HepG2 (cell line): ENCODE results near the gene PLCXD1. TPM values are rescaled to one million over a fixed set of nuclear protein-coding genes. Genes with fewer than 3 reads are reported as not detected.

ENCODE experiments used
- BRD4 ChIP-seq: sonication (generic); formaldehyde crosslinking; IDR thresholded peaks from 2 replicates; pipeline ENCODE4 v1.4.0; 2020; ENCODE audit warnings: missing genetic modification reagents
- FOXA3 ChIP-seq: IDR thresholded peaks from 2 replicates; pipeline ENCODE4 v1.6.1; 2016; ENCODE audit warnings: missing genetic modification reagents, missing compliant biosample characterization
- FOXK1 ChIP-seq: sonication (generic); formaldehyde crosslinking; IDR thresholded peaks from 2 replicates; pipeline ENCODE4 v1.4.0; 2020; ENCODE audit warnings: low read depth, missing genetic modification reagents, borderline replicate concordance
- RXRB ChIP-seq: IDR thresholded peaks from 2 replicates; pipeline ENCODE4 v1.6.1; 2016; ENCODE audit warnings: borderline replicate concordance, missing genetic modification reagents, missing compliant biosample characterization
- SP1 ChIP-seq, 2 experiments: fragments of 450-650 bp in 1 of 2; sonication (generic) in 1 of 2; formaldehyde crosslinking in 1 of 2; IDR thresholded peaks; 2 replicates each; pipeline versions ENCODE4 v1.4.0 to v1.6.1; 2016 to 2020; ENCODE audit warnings: missing genetic modification reagents in 1 of 2
- TFE3 ChIP-seq: IDR thresholded peaks from 2 replicates; pipeline ENCODE4 v1.6.1; 2016
- ZBTB7B ChIP-seq: sonication (generic); formaldehyde crosslinking; IDR thresholded peaks from 2 replicates; pipeline ENCODE4 v1.4.0; 2020; ENCODE audit warnings: missing genetic modification reagents
- ZMAT3 ChIP-seq: sonication (generic); formaldehyde crosslinking; conservative IDR thresholded peaks from 2 replicates; pipeline ENCODE4 v1.7.0; 2021; ENCODE audit warnings: missing genetic modification reagents
- ZNF280B ChIP-seq: sonication (generic); formaldehyde crosslinking; IDR thresholded peaks from 2 replicates; pipeline ENCODE4 v1.5.0; 2020; ENCODE audit warnings: missing genetic modification reagents, mild to moderate bottlenecking, borderline replicate concordance
- ZNF333 ChIP-seq: sonication (generic); formaldehyde crosslinking; IDR thresholded peaks from 2 replicates; pipeline ENCODE4 v1.4.0; 2020; ENCODE audit warnings: mild to moderate bottlenecking, missing genetic modification reagents, borderline replicate concordance
- ZNF572 ChIP-seq: sonication (generic); formaldehyde crosslinking; IDR thresholded peaks from 2 replicates; pipeline ENCODE4 v1.5.1; 2020; ENCODE audit warnings: mild to moderate bottlenecking, missing genetic modification reagents
- ZNF770 ChIP-seq: sonication (generic); formaldehyde crosslinking; IDR thresholded peaks from 2 replicates; pipeline ENCODE4 v1.5.0; 2020; ENCODE audit warnings: mild to moderate bottlenecking, missing genetic modification reagents
- polyA plus RNA-seq, 8 experiments: library from polyadenylated mRNA; depleted of rRNA in 3 of 8; stranded (reverse) in 7 of 8; unstranded in 1 of 8; fragments of >200 nt; fragmentation: Illumina TruSeq in 4 of 8; extraction: Trizol in 4 of 8; gene quantifications; 2 replicates each; pipeline versions ENCODE4 v1.2.1 to v1.2.3, GENCODE V29; 2011 to 2016; ENCODE audit warnings: low read depth in 4 of 8, missing spikeins in 1 of 8, mixed read lengths in 1 of 8; ENCODE audit not compliant: insufficient read depth in 1 of 8
- total RNA-seq, 5 experiments: library from RNA; depleted of rRNA; stranded (reverse); fragments of >200 nt; fragmentation: Illumina TruSeq; extraction: Trizol; gene quantifications; 2 replicates each; pipeline ENCODE4 v1.2.3, GENCODE V29; 2016; ENCODE audit warnings: low read depth in 1 of 5
- TF ChIP-seq, protein P1 (sequence below): sonication (generic); formaldehyde crosslinking; IDR thresholded peaks from 2 replicates; pipeline ENCODE4 v1.5.1; 2020; ENCODE audit warnings: missing genetic modification reagents, mild to moderate bottlenecking, borderline replicate concordance
- TF ChIP-seq, protein P2 (sequence below): sonication (generic); formaldehyde crosslinking; IDR thresholded peaks from 2 replicates; pipeline ENCODE4 v1.4.0; 2020; ENCODE audit warnings: mild to moderate bottlenecking, missing genetic modification reagents
- TF ChIP-seq, protein P3 (sequence below), 2 experiments: IDR thresholded peaks; 2 replicates each; pipeline ENCODE4 v1.6.1; 2011 to 2012; ENCODE audit warnings: low read length in 2 of 2, borderline replicate concordance in 1 of 2, low read depth in 1 of 2, mild to moderate bottlenecking in 1 of 2, moderate library complexity in 1 of 2

Gene PLCXD1
- total and polyA plus RNA-seq, 2 of the 13 experiments (the other 11 are each of a cell fraction or from before 2014, with no cell fraction given) = 87.7 to 153 TPM

DNA sequence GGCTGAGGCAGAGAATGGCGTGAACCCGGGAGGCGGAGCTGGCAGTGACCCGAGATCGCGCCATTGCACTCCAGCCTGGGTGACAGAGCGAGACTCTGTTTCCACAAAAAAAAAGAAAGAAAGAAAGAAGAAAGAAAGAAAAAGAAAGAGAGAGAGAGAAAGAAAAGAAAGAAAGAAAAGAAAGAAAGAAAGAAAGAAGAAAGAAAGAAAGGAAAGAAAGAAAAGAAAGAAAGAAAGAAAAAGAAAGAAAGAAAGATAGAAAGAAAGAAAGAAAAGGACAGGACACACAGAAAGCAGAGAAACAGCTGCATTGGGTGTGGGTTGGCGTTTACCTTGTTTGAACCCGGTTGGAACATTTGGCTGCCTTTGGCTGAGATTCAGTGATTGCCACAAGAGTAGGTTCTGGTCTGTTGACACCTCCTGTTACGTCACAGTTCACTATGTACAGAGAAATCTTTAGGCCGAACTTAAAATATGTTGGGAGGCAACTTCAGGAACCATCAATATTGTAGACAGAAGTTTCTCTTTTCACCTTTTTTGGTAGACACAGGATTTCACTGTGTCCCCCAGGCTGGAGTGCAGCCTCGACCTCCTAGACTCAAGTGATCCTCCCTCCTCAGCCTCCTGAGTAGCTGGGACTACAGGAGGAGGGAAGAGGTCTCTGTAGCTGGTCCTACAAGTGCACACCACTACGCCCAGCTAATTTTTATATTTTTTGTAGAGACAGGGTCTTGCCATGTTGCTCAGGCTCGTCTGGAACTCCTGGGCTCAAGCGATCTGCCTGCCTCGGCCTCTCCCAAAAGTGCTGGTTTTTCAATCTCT lies 16.3 kb upstream of the PLCXD1 start (continued):
- 0 out of 2 replicates have a peak, but pooled peaks have one; percentile 12 for TF ChIP-seq TFE3 (CRISPR knock-in tag)
- TF ChIP-seq ZNF280B (CRISPR knock-in tag) = no peak
- no peak for TF ChIP-seq ZMAT3
- TF ChIP-seq ZNF333 (CRISPR knock-in tag) = no peak
- TF ChIP-seq, protein P1, sequence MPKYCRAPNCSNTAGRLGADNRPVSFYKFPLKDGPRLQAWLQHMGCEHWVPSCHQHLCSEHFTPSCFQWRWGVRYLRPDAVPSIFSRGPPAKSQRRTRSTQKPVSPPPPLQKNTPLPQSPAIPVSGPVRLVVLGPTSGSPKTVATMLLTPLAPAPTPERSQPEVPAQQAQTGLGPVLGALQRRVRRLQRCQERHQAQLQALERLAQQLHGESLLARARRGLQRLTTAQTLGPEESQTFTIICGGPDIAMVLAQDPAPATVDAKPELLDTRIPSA (CRISPR knock-in tag) = no peak
- TF ChIP-seq ZNF572 (CRISPR knock-in tag) = no peak
- TF ChIP-seq, protein P2, sequence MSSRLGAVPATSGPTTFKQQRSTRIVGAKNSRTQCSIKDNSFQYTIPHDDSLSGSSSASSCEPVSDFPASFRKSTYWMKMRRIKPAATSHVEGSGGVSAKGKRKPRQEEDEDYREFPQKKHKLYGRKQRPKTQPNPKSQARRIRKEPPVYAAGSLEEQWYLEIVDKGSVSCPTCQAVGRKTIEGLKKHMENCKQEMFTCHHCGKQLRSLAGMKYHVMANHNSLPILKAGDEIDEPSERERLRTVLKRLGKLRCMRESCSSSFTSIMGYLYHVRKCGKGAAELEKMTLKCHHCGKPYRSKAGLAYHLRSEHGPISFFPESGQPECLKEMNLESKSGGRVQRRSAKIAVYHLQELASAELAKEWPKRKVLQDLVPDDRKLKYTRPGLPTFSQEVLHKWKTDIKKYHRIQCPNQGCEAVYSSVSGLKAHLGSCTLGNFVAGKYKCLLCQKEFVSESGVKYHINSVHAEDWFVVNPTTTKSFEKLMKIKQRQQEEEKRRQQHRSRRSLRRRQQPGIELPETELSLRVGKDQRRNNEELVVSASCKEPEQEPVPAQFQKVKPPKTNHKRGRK (CRISPR knock-in tag) = peak; percentile 93
- TF ChIP-seq BRD4 = no peak
- peak; percentile 99 for TF ChIP-seq ZNF770 (CRISPR knock-in tag)
- TF ChIP-seq ZBTB7B = no peak
- no peak for TF ChIP-seq SP1 (IDR thresholded peaks at IDR 0.05)
- no peak for TF ChIP-seq SP1 (CRISPR knock-in tag; IDR thresholded peaks at IDR 0.05)
- TF ChIP-seq, protein P3, sequence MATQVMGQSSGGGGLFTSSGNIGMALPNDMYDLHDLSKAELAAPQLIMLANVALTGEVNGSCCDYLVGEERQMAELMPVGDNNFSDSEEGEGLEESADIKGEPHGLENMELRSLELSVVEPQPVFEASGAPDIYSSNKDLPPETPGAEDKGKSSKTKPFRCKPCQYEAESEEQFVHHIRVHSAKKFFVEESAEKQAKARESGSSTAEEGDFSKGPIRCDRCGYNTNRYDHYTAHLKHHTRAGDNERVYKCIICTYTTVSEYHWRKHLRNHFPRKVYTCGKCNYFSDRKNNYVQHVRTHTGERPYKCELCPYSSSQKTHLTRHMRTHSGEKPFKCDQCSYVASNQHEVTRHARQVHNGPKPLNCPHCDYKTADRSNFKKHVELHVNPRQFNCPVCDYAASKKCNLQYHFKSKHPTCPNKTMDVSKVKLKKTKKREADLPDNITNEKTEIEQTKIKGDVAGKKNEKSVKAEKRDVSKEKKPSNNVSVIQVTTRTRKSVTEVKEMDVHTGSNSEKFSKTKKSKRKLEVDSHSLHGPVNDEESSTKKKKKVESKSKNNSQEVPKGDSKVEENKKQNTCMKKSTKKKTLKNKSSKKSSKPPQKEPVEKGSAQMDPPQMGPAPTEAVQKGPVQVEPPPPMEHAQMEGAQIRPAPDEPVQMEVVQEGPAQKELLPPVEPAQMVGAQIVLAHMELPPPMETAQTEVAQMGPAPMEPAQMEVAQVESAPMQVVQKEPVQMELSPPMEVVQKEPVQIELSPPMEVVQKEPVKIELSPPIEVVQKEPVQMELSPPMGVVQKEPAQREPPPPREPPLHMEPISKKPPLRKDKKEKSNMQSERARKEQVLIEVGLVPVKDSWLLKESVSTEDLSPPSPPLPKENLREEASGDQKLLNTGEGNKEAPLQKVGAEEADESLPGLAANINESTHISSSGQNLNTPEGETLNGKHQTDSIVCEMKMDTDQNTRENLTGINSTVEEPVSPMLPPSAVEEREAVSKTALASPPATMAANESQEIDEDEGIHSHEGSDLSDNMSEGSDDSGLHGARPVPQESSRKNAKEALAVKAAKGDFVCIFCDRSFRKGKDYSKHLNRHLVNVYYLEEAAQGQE (IDR thresholded peaks at IDR 0.05; ENCODE audit: borderline replicate concordance in 1 of 2, low read depth in 1 of 2, low read length in 2 of 2) = no peak
- 0 out of 2 replicates have a peak, but pooled peaks have one; percentile 32 for TF ChIP-seq FOXK1 (CRISPR knock-in tag)
- TF ChIP-seq FOXA3 (CRISPR knock-in tag) = peak; percentile 54
- peak; percentile 94 for TF ChIP-seq RXRB (CRISPR knock-in tag)
